Measurements from ENCODE around the gene WWC2. TPM values are rescaled to one million over a fixed set of nuclear protein-coding genes. Genes with fewer than 3 reads are reported as not detected.

WWC2 gene
- total RNA-seq, 2 experiments from 2014 or later: 4.4 to 4.6 TPM

DNA sequence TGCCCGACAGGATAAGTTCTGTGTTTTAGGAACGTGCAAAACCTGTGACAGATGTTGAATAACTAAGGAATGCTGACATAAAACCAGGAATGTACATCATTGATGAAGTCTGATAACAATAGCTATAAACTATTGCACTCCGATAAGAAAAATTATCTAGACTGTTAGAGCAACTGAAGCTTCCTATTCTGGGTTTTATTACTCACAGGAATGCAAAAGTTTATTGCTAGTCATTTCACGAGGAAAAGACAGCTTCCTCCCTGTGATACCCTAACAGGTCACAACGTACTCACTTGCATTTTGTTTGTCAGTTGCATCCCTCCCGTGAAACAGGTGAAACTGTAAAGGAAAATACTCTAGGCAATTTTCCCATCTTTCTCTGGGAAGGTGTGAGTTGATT lies 155.1 kb downstream of the WWC2 start:
- Mint-ChIP-seq H3K27ac (no peak overlapping the region), H3K4me1 (no peaks in the 10 kb centered on the region), H3K36me3 (no peaks in the 10 kb centered on the region), H3K9me3 (no peaks in the 10 kb centered on the region), H3K27me3 (no peaks in the 10 kb centered on the region), H3K4me3 (no peak overlapping the region)
- DNase-seq: no peak

DNA sequence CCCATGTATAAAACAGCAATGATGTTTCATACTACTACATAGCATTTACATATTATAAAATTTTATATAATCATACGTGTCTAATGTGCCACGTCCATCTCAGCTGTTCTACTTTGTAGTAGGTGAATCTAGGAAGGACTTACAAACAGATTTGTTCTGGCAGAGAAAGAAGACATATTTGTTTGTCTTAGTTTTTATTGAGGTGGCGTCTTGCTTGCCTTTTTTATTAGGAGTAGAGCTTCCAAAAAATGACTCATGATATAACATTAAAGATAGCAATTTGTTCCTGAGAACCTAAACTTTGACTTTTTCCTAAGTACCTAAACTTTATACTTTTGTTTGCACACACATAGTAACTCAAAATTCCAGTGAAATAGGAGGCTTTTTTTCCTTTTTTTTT lies 156.4 kb downstream of the WWC2 start:
- Mint-ChIP-seq H3K27me3 (no peaks in the 10 kb centered on the region), H3K27ac (no peak overlapping the region), H3K4me1 (no peaks in the 10 kb centered on the region), H3K36me3 (no peaks in the 10 kb centered on the region), H3K9me3 (no peaks in the 10 kb centered on the region), H3K4me3 (no peak overlapping the region)
- no peak for DNase-seq

GRCh38 chr4:183256343-183256742 lies 157.3 kb downstream of the WWC2 start:
- Mint-ChIP-seq H3K4me1 (no peaks in the 10 kb centered on the region), H3K9me3 (no peaks in the 10 kb centered on the region), H3K4me3 (no peak overlapping the region), H3K27me3 (no peaks in the 10 kb centered on the region), H3K27ac (no peak overlapping the region), H3K36me3 (no peaks in the 10 kb centered on the region)
- DNase-seq: no peak

DNA sequence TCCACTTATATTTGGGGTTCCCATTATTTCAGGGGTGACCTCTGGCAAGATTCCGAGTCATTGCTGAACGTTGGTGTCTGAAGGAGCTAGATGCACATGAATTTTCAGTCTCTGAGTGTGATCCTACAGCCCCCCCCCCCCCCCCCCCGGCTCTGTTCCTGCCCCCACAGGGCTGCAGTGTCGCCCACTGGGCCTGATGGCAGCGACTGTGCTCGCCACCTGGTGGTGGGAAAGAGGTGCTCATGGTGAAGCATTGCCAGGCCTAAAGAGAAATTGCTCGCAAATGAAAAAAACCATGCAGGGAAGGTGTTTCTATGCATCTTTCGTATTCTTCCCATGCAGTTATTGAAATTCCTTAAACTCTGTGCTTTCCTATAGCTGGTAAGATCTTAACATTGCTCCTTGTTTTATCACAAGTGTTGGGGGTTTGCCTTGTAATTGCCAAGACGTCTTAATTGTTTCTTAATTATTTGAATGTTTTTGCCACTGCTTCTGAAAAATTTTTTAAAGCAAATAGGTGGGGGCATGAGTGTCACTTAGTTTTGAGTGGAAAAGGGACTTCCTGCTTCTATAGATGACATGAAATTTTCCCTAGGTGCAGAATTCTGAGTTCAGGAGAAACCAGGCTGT lies 157.8 kb downstream of the WWC2 start:
- Mint-ChIP-seq H3K4me1 (no peaks in the 10 kb centered on the region), H3K9me3 (no peaks in the 10 kb centered on the region), H3K27me3 (no peaks in the 10 kb centered on the region), H3K4me3 (no peak overlapping the region), H3K36me3 (no peaks in the 10 kb centered on the region), H3K27ac (no peak overlapping the region)
- DNase-seq: peak; percentile 43

- no peak for DNase-seq
- H3K27me3 Mint-ChIP-seq: no peaks in the 10 kb centered on the region
- peaks cover 5% of the 10 kb centered on the region for H3K4me1 Mint-ChIP-seq
- H3K27ac Mint-ChIP-seq: no peak overlapping the region
- no peak overlapping the region for H3K4me3 Mint-ChIP-seq
- no peaks in the 10 kb centered on the region for H3K9me3 Mint-ChIP-seq
- H3K36me3 Mint-ChIP-seq: no peaks in the 10 kb centered on the region
Observed at GRCh38 chr4:183257808-183258207, 158.8 kb downstream of the WWC2 start.

- H3K27me3 Mint-ChIP-seq: no peaks in the 10 kb centered on the region
- no peak overlapping the region for H3K4me3 Mint-ChIP-seq
- peaks cover 5% of the 10 kb centered on the region for H3K4me1 Mint-ChIP-seq
- no peak overlapping the region for H3K27ac Mint-ChIP-seq
- no peak for DNase-seq
- no peaks in the 10 kb centered on the region for H3K36me3 Mint-ChIP-seq
- H3K9me3 Mint-ChIP-seq: no peaks in the 10 kb centered on the region
Observed at GRCh38 chr4:183260491-183261151, 161.6 kb downstream of the WWC2 start.

DNA sequence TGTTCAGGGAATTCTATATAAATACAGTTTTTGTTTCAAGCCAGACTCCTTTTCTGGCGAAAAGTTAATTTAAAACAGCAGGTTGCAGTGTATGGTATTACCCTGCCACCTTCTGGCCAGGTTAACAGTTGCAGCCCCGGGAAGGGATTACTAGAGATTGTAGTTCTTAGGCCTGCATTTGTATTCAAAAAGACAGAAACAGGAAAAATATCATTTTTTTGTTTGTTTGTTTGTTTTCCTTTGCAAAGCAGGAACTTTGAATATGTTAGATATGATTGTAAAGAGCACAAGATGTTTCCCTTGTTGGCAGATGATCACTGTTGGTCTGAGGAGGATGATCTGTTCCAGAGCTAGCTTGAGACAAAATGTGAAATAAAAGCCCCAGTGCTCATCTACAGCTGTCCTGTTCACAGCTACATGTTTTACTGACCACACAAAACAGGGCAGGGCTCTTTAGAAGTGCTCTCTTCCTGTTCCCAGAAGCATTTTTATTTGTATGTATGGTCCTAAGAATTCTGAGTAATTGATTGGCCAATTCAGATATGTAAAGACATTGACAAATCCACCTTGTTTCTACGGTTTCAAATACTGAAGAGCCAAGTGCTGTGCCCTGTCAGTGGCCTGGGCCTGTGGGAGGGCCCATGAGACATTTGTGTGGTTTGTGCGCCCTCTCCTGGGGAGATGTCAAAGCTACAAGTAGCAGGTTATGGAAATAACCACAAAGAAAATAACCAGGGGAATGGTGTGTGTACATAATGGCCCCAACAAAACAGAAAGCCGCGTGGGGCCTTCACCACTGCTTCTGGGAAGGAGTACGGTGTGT lies 163.1 kb downstream of the WWC2 start:
- Mint-ChIP-seq H3K4me3 (no peak overlapping the region), H3K27ac (peak overlapping the region; percentile 47), H3K36me3 (no peaks in the 10 kb centered on the region), H3K27me3 (no peaks in the 10 kb centered on the region), H3K9me3 (no peaks in the 10 kb centered on the region), H3K4me1 (peaks cover 5% of the 10 kb centered on the region)
- DNase-seq: peak; percentile 70

DNA sequence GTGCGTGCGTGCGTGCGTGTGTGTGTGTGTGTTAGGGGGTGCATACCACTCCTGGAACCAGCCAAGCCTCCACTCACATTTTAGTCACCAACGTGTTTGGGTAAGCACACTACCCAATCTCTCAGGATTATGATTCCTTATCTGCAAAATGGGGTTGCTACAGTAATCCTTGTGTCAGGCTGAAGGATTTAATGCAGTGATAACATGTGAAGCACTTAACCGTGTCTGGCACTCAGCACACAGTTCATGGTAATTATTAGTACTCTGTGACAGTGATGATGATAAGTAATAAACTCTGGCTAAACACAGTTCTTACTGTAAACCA lies 163.7 kb downstream of the WWC2 start:
- no peaks in the 10 kb centered on the region for H3K36me3 Mint-ChIP-seq
- no peak for DNase-seq
- peaks cover 5% of the 10 kb centered on the region for H3K4me1 Mint-ChIP-seq
- H3K9me3 Mint-ChIP-seq: no peaks in the 10 kb centered on the region
- H3K4me3 Mint-ChIP-seq: no peak overlapping the region
- H3K27ac Mint-ChIP-seq: no peak overlapping the region
- H3K27me3 Mint-ChIP-seq: no peaks in the 10 kb centered on the region

DNA sequence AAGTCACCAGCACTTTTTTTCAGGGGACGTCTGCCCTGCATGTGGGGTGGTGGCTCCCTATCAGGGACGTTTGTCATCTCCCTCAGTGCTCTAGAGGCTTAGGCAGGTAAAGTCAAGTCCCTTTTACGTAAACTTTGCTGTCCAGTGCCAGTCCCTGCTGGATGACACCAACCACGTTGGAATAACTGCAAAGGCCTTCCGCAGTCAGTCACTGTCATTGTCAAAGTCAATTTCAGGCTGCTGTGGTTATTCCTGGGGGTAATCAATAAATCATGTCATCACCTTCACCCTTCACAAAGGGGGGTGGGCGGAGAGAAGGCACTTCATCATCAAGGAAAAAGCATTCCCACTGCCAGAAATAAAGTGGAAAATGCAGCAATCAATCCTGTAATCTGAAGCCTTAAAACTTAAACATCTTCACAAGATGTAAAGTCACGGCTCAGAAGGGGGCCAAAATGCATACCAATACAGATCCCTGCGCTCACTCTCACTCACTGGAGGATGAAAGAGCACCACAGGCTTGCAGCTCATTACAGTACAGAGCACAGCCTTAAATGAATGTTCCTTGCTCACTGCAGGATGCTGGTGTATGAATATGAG lies 164.8 kb downstream of the WWC2 start:
- H3K27me3 Mint-ChIP-seq: no peaks in the 10 kb centered on the region
- H3K27ac Mint-ChIP-seq: no peak overlapping the region

DNA sequence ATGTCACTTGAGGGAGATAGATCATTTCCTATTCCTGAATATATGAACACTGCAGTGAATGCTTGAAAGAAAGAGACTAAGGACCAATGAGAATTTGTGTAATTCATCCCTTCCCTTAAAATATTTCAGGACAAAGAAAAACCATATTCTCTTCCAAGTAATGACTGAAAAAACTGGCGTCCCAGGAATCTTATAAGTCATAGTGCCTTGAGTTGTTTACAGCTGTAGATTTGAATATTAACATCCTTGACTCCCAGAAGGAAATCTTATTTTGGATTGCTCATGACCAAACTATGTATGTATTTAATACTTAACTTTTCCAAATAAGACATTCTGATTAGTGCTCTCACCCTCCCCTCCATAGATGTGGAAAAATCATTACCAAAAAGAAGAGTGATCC lies 165.6 kb downstream of the WWC2 start:
- no peak overlapping the region for H3K27ac Mint-ChIP-seq
- no peak overlapping the region for H3K4me3 Mint-ChIP-seq
- no peak for DNase-seq
- peaks cover 5% of the 10 kb centered on the region for H3K4me1 Mint-ChIP-seq
- H3K27me3 Mint-ChIP-seq: no peaks in the 10 kb centered on the region
- no peaks in the 10 kb centered on the region for H3K36me3 Mint-ChIP-seq
- no peaks in the 10 kb centered on the region for H3K9me3 Mint-ChIP-seq

More for the DNA sequence above, 164.8 kb downstream of the WWC2 start:
- peaks cover 5% of the 10 kb centered on the region for H3K4me1 Mint-ChIP-seq
- no peaks in the 10 kb centered on the region for H3K9me3 Mint-ChIP-seq
- H3K36me3 Mint-ChIP-seq: no peaks in the 10 kb centered on the region
- no peak for DNase-seq
- H3K4me3 Mint-ChIP-seq: no peak overlapping the region

DNA sequence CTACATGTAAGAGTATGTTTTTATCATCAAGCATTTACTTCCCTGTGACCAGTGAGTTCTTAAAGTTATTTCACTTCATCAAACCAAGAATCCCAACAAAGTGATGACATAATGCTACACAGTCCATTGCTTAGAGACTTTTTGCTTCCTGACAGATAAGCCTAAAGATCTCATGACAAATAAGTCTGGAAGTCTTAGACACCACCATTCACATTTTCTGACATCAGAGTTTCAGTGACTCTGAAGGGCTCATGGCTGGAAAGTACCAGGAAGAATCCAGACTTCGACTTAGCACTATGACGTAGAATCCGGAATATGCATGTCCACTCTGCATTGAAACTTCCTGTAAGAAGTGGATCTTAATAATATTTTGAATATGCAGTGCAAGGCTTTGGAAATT lies 167.3 kb downstream of the WWC2 start:
- no peak for DNase-seq
- peaks cover 5% of the 10 kb centered on the region for H3K4me1 Mint-ChIP-seq
- no peak overlapping the region for H3K27ac Mint-ChIP-seq
- no peaks in the 10 kb centered on the region for H3K36me3 Mint-ChIP-seq
- H3K4me3 Mint-ChIP-seq: no peak overlapping the region
- H3K27me3 Mint-ChIP-seq: no peaks in the 10 kb centered on the region
- H3K9me3 Mint-ChIP-seq: no peaks in the 10 kb centered on the region

DNA sequence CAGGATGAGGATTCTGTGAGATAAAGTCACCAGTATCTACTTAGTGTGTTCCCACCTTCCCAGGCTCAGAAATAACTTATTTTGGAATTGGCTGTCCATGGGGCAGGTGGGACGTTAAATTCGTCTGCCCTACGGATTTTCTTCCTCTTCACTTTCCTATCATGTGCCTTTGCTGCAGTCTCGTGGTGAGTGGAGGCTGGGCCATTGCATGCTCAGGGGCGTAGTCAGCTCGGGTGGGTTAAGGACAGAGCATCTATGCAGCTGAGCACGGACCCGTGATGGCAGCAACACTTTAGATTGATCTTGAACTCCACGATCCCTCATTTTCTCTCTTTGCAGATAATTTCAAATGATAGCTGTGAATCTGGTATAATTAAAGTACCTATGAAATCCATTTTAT lies 169.5 kb downstream of the WWC2 start:
- no peak overlapping the region for H3K27ac Mint-ChIP-seq
- H3K4me1 Mint-ChIP-seq: no peaks in the 10 kb centered on the region
- H3K27me3 Mint-ChIP-seq: no peaks in the 10 kb centered on the region
- no peaks in the 10 kb centered on the region for H3K9me3 Mint-ChIP-seq
- H3K36me3 Mint-ChIP-seq: no peaks in the 10 kb centered on the region
- no peak for DNase-seq
- H3K4me3 Mint-ChIP-seq: no peak overlapping the region

DNA sequence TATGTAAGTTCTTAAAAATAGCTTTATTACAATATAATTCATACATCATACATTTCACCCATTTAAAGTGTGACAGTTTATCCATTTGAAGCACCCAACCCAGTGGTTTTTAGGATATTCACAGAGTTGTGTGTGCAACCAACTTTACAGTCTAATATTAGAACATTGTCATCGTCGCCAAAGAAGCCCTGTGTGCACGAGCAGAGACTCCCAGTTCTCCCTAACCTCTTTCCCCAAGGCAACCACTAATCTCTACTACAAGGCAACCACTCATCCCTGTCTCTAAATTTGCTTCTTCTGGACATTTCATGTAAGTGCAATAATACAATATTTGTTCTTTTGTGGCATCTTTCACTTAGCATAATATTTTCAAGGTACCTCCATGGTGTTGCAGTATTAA lies 173.3 kb downstream of the WWC2 start:
- DNase-seq: no peak
- Mint-ChIP-seq H3K27me3 (no peaks in the 10 kb centered on the region), H3K9me3 (peaks cover 17% of the 10 kb centered on the region), H3K36me3 (peaks cover 3% of the 10 kb centered on the region), H3K4me3 (no peak overlapping the region), H3K27ac (no peak overlapping the region), H3K4me1 (no peaks in the 10 kb centered on the region)

DNA sequence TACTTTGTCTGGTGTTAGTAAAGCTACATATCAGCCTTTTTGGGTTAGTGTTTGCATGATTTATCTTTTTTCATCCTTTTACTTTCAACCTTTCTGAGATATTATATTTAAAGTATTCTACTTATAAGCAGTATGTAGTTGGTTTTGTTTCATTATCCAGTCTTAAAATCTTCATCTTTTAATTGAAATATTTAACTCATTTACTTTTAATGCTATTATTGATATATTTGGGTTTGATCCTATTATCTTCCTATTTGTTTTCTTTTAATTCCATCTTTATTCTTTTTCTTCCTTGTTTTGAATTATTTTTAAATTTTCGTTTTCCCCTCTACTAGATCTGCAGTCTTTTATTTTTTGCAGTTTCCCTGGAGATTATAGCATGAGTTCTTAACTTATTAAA lies 177.0 kb downstream of the WWC2 start:
- Mint-ChIP-seq H3K27me3 (no peaks in the 10 kb centered on the region), H3K4me1 (no peaks in the 10 kb centered on the region), H3K27ac (no peak overlapping the region), H3K36me3 (peaks cover 3% of the 10 kb centered on the region), H3K4me3 (no peak overlapping the region), H3K9me3 (peaks cover 17% of the 10 kb centered on the region)
- DNase-seq: no peak

- no peak overlapping the region for H3K27ac Mint-ChIP-seq
- H3K4me1 Mint-ChIP-seq: no peaks in the 10 kb centered on the region
Observed at GRCh38 chr4:183284258-183284785, 185.3 kb downstream of the WWC2 start.

More at GRCh38 chr4:183284258-183284785, 185.3 kb downstream of the WWC2 start:
- Mint-ChIP-seq H3K36me3 (no peaks in the 10 kb centered on the region), H3K9me3 (no peaks in the 10 kb centered on the region), H3K27me3 (no peaks in the 10 kb centered on the region), H3K4me3 (no peak overlapping the region)
- DNase-seq: no peak
